ENCODE measurements around the gene POLL. TPM values are rescaled to one million over a fixed set of nuclear protein-coding genes. Genes with fewer than 3 reads are reported as not detected.

The POLL gene
- total and polyA plus RNA-seq, 2 of the 4 experiments (the other 2 are of a cell fraction), result 6.3 to 23.7 TPM

DNA sequence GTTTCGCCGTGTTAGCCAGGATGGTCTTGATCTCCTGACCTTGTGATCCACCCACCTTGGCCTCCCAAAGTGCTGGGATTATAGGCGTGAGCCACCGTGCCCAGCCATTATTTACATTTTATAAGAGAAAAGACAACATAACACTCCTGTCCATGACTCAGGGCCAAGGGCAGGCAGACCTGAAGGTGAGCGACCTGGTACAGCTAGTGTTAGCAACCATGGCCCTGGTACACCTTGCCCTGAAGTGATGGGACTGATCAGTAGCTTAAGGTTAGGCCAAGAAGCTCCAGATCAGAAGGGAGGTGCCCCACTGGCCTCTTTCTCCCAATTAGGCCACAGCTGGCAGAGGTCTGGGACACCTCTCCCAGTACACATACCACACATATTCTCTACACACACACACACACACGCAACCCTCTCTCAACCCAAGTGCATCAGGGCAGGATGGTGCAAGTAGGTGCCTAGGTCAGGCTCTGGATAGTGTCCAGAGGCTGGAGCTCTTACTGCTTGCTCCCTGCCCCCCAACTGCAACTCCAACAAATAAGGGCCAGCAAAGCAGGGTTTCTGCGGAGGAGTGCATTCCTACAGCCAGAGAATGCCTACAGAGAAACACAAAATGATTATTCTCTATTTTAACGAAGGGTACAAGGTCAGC, 43.9 kb upstream of the POLL start:
- Histone ChIP-seq H2AK5ac (ENCODE audit: low read depth, low read length) (no peak overlapping the region), H4K8ac (ENCODE audit: low read depth in 2 of 2, low read length in 2 of 2) (no peak overlapping the region), H2AK9ac (replicated peaks; ENCODE audit: low read depth, low read length, poor library complexity) (no peak overlapping the region), H3K27me3 (ENCODE audit: control insufficient read depth, insufficient read depth, low read length) (no peaks in the 10 kb centered on the region), H3K14ac (replicated peaks; ENCODE audit: low read depth, low read length) (no peak overlapping the region), H3K79me1 (ENCODE audit: low read depth in 1 of 2, low read length in 2 of 2) (no peaks in the 10 kb centered on the region; a peak in 1 of 4 replicates), H3K56ac (ENCODE audit: extremely low read depth, insufficient read depth, low read length) (no peak overlapping the region), H3K27ac (ENCODE audit: insufficient read depth, low read length) (no peak overlapping the region), H3K4me1 (ENCODE audit: control insufficient read depth, insufficient read depth, low read length) (no peaks in the 10 kb centered on the region), H3K18ac (ENCODE audit: low read depth, low read length) (no peak overlapping the region), H3K9me3 (ENCODE audit: control insufficient read depth, insufficient read depth, low read length) (no peaks in the 10 kb centered on the region), H4K5ac (ENCODE audit: low read depth, low read length) (no peak overlapping the region), H3K9ac (ENCODE audit: low read depth, low read length) (no peak overlapping the region), H2BK5ac (ENCODE audit: low read depth, low read length, poor library complexity, severe bottlenecking) (no peak overlapping the region), H3K36me3 (ENCODE audit: control insufficient read depth, insufficient read depth, low read length) (no peaks in the 10 kb centered on the region; the same call in 1 of the 2 replicates), H3K4ac (ENCODE audit: low read depth, low read length) (no peak overlapping the region), H2BK15ac (ENCODE audit: low read depth, low read length) (no peak overlapping the region), H3K9me1 (ENCODE audit: insufficient read depth, low read length) (peaks cover 7% of the 10 kb centered on the region; the same call in 1 of the 2 replicates), H3K4me3 (ENCODE audit: insufficient read depth, low read depth, low read length) (no peak overlapping the region), H2BK20ac (ENCODE audit: low read depth, low read length) (no peak overlapping the region), H3K23ac (ENCODE audit: low read depth, low read length) (no peak overlapping the region), H2AFZ (replicated peaks; ENCODE audit: low read length, poor library complexity) (no peak overlapping the region), H4K20me1 (ENCODE audit: insufficient read depth, low read length) (peaks cover 7% of the 10 kb centered on the region; the same call in 1 of the 2 replicates), H2BK120ac (ENCODE audit: low read depth, low read length) (no peak overlapping the region), H4K91ac (ENCODE audit: insufficient read depth, low read depth, low read length) (no peak overlapping the region), H3K4me2 (ENCODE audit: low read depth, low read length) (no peak overlapping the region)
- POLR2A ChIA-PET (ENCODE audit: unreplicated experiment), result no interaction called here
- ATAC-seq (ENCODE audit: low read depth) (peak; percentile 35), DNase-seq (no peak)
- no TSS peak for BruUV-seq (replicated peaks)
- in situ Hi-C loops (cut with MboI; ENCODE audit: low sequenced_read_pairs), result no loop called here
- CTCF ChIA-PET, result interaction anchor here (1.2 kb wide), 1 partner anchor 23 kb away, joined by 3 read pairs; no protein-coding TSS in a partner anchor
- dilution Hi-C loops (cut with HindIII; ENCODE audit: low sequenced_read_pairs, unreplicated experiment), result no loop called here
- TF ChIP-seq FOS (IDR thresholded peaks at IDR 0.05; ENCODE audit: low read depth, low read length) (no peak), RFX5 (IDR thresholded peaks at IDR 0.05; ENCODE audit: low read depth, low read length) (no peak), MAZ (IDR thresholded peaks at IDR 0.05; ENCODE audit: borderline replicate concordance, low read depth, low read length) (no peak)
- TF ChIP-seq, protein P1, sequence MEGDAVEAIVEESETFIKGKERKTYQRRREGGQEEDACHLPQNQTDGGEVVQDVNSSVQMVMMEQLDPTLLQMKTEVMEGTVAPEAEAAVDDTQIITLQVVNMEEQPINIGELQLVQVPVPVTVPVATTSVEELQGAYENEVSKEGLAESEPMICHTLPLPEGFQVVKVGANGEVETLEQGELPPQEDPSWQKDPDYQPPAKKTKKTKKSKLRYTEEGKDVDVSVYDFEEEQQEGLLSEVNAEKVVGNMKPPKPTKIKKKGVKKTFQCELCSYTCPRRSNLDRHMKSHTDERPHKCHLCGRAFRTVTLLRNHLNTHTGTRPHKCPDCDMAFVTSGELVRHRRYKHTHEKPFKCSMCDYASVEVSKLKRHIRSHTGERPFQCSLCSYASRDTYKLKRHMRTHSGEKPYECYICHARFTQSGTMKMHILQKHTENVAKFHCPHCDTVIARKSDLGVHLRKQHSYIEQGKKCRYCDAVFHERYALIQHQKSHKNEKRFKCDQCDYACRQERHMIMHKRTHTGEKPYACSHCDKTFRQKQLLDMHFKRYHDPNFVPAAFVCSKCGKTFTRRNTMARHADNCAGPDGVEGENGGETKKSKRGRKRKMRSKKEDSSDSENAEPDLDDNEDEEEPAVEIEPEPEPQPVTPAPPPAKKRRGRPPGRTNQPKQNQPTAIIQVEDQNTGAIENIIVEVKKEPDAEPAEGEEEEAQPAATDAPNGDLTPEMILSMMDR (conservative IDR thresholded peaks at IDR 0.05; ENCODE audit: low read depth, low read length), result no peak
- TF ChIP-seq, protein P2, sequence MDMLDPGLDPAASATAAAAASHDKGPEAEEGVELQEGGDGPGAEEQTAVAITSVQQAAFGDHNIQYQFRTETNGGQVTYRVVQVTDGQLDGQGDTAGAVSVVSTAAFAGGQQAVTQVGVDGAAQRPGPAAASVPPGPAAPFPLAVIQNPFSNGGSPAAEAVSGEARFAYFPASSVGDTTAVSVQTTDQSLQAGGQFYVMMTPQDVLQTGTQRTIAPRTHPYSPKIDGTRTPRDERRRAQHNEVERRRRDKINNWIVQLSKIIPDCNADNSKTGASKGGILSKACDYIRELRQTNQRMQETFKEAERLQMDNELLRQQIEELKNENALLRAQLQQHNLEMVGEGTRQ (IDR thresholded peaks at IDR 0.05; ENCODE audit: low read depth, low read length), result no peak
- no CpG with 5 or more reads among the region's 8 CpGs for WGBS, 2 experiments (ENCODE audit: extremely low coverage in 2 of 2, insufficient read length in 1 of 2)
- intact Hi-C loops (cut with micrococcal nuclease), result no loop called here

Measured in IMR-90 (cell line).